PC-9 (cell line): Measurements from ENCODE around the gene PANX2. TPM values are rescaled to one million over a fixed set of nuclear protein-coding genes. Genes with fewer than 3 reads are reported as not detected.
A peak's percentile ranks its signal among the peaks of the same experiment; 100 is the strongest.

ENCODE experiments used
- BruUV-seq: library from RNA; stranded (reverse); fragments of 400-500 nt; replicated peaks from 2 replicates; lab custom pipeline; 2021; lab: Mats Ljungman, UMichigan
- CTCF ChIA-PET: fragments of 300-600 bp; sonication (Branson Sonifier 250); formaldehyde crosslinking; loops from one replicate; lab custom pipeline; 2022; ENCODE audit warnings: antibody characterized with exemption; lab: Charles Lee
- POLR2A ChIA-PET: fragments of 300-600 bp; sonication (Branson Sonifier 250); formaldehyde crosslinking; loops from one replicate; lab custom pipeline; 2022; ENCODE audit warnings: antibody characterized with exemption; ENCODE audit not compliant: unreplicated experiment; lab: Charles Lee
- DNase-seq, 2 experiments: peaks; one replicate each; pipeline versions ENCODE4 v3.0.0 to v3.0.0-alpha.2; 2015 to 2022; ENCODE audit warnings: mixed read lengths in 1 of 2
- H2AFZ ChIP-seq: fragments of 200-600 bp; sonication (generic); 2 replicates; pipeline ENCODE4 v1.8.1; 2017; ENCODE audit warnings: antibody characterized with exemption
- H3F3A ChIP-seq: fragments of 200-600 bp; sonication (generic); 2 replicates; pipeline ENCODE4 v1.8.1; 2017; ENCODE audit warnings: antibody characterized with exemption, mild to moderate bottlenecking, low read depth; ENCODE audit not compliant: insufficient read depth
- H3K27ac ChIP-seq: fragments of 200-600 bp; sonication (generic); 2 replicates; pipeline ENCODE4 v1.6.1; 2016; ENCODE audit warnings: mixed run types
- H3K27me3 ChIP-seq: fragments of 200-600 bp; sonication (generic); 2 replicates; pipeline ENCODE4 v1.6.1; 2016; ENCODE audit warnings: low read depth, mixed run types; ENCODE audit not compliant: insufficient read depth
- H3K36me3 ChIP-seq: fragments of 200-600 bp; sonication (generic); 2 replicates; pipeline ENCODE4 v1.6.1; 2016; ENCODE audit warnings: low read depth, mixed run types
- H3K4me1 ChIP-seq: fragments of 200-600 bp; sonication (generic); replicated peaks from 2 replicates; pipeline ENCODE4 v1.6.1; 2016; ENCODE audit warnings: mixed run types; ENCODE audit not compliant: insufficient read depth
- H3K4me2 ChIP-seq: fragments of 200-600 bp; sonication (generic); 2 replicates; pipeline ENCODE4 v1.6.1; 2017; ENCODE audit warnings: mixed run types
- H3K4me3 ChIP-seq: fragments of 200-600 bp; sonication (generic); 2 replicates; pipeline ENCODE4 v1.6.1; 2016; ENCODE audit warnings: mixed run types
- H3K79me2 ChIP-seq: fragments of 200-600 bp; sonication (generic); 2 replicates; pipeline ENCODE4 v1.6.1; 2017; ENCODE audit warnings: low read depth, mixed run types
- H3K9me2 ChIP-seq: fragments of 200-600 bp; sonication (generic); 2 replicates; pipeline ENCODE4 v1.8.1; 2017; ENCODE audit warnings: mild to moderate bottlenecking; ENCODE audit not compliant: insufficient read depth
- H3K9me3 ChIP-seq: fragments of 200-600 bp; sonication (generic); 2 replicates; pipeline ENCODE4 v1.8.1; 2016; ENCODE audit warnings: low read depth; ENCODE audit not compliant: insufficient read depth
- H4K20me1 ChIP-seq: fragments of 200-600 bp; sonication (generic); 2 replicates; pipeline ENCODE4 v1.8.1; 2017; ENCODE audit not compliant: insufficient read depth
- CTCF ChIP-seq: fragments of 200-600 bp; sonication (generic); conservative IDR thresholded peaks from 2 replicates; pipeline ENCODE4 v1.6.1; 2017; ENCODE audit warnings: mixed run types, antibody characterized with exemption, mild to moderate bottlenecking, moderate library complexity
- EZH2 ChIP-seq: fragments of 200-600 bp; sonication (generic); IDR thresholded peaks from 2 replicates; pipeline ENCODE4 v1.8.0; 2017; ENCODE audit warnings: antibody characterized with exemption, low read depth
- intact Hi-C: fragments of 100-400 bp; cut with micrococcal nuclease; formaldehyde crosslinking; loops from one replicate; pipeline ENCODE4 v1.10.0; 2022; ENCODE audit not compliant: unreplicated experiment
- total RNA-seq: library from RNA; stranded (reverse); gene quantifications from 2 replicates; pipeline ENCODE4 v1.2.3, GENCODE V29; 2021

Gene PANX2
- total RNA-seq, 1 experiment from 2014 or later, result 51.7 TPM

GRCh38 chr22:50148166-50148500 is 22.4 kb upstream of the PANX2 start:
- Histone ChIP-seq H3K4me3 (no peak overlapping the region), H2AFZ (no peak overlapping the region), H3F3A (peaks cover 11% of the 10 kb centered on the region), H3K79me2 (no peaks in the 10 kb centered on the region), H3K9me2 (no peaks in the 10 kb centered on the region), H3K36me3 (no peaks in the 10 kb centered on the region), H4K20me1 (no peaks in the 10 kb centered on the region), H3K9me3 (no peaks in the 10 kb centered on the region), H3K27ac (no peak overlapping the region), H3K27me3 (peaks cover 4% of the 10 kb centered on the region; the same call in 1 of the 2 replicates), H3K4me1 (no peaks in the 10 kb centered on the region), H3K4me2 (no peak overlapping the region)
- intact Hi-C loops, result loop anchor here (2.0 to 10.0 kb wide), 3 partner anchors 53 to 381 kb away; partner anchors contain the start of gene SELENOO
- no peak for DNase-seq
- no TSS peak for BruUV-seq
- TF ChIP-seq CTCF (no peak), EZH2 (no peak)
- ChIA-PET CTCF (interaction anchor here (0.7 kb wide), 2 partner anchors 68 to 96 kb away, joined by 3 to 4 read pairs; no protein-coding TSS in a partner anchor), POLR2A (no interaction called here)

DNA sequence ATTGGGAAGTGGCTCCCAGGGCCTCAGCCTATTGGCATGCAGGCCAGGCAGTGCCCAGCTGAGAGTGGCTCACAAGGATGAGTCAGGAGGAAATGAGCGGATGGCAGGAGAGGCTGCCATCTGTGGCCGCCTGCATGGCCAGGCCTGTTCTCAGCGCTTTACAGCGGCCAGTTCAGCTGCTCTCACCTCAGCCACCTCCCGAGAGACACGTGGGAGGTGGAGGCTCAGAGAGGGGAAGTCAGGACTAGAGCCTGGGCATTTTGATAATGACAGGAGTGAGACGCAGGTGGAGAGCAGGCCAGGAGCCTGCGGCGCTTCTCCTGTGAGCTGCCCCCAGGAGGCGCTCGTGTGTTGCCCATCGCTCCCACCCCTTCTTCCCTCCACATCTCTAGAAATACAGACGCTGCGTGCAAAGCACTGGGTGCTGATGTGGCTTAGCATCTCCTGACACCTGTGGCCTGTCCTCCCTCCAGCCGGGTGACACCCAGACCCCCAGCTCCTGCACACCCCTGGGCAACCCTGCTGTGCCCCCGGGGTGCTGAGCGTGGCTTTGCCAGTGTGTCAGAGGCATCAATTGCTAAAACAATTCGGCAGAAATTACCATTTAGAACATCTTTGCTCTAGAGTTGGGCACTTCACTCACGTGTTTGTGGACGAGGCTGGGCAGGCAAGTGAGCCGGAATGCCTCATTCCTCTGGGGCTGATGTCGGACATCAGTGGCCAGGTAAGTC is 21.4 kb upstream of the PANX2 start:
- Histone ChIP-seq H3K4me2 (peak overlapping the region; percentile 29), H3K79me2 (no peaks in the 10 kb centered on the region), H3K4me1 (no peaks in the 10 kb centered on the region), H3K36me3 (no peaks in the 10 kb centered on the region), H3K4me3 (no peak overlapping the region), H3K27me3 (peaks cover 4% of the 10 kb centered on the region; the same call in 1 of the 2 replicates), H3K27ac (no peak overlapping the region), H3K9me3 (no peaks in the 10 kb centered on the region), H4K20me1 (no peaks in the 10 kb centered on the region), H3F3A (peaks cover 11% of the 10 kb centered on the region), H2AFZ (no peak overlapping the region), H3K9me2 (no peaks in the 10 kb centered on the region)
- TF ChIP-seq EZH2, result no peak
- TF ChIP-seq CTCF, result peak; percentile 95
- DNase-seq, result peak; percentile 86 to 89
- POLR2A ChIA-PET, result interaction anchor here (0.6 kb wide), 1 partner anchor 231 kb away, joined by 5 read pairs; the partner anchor contains the start of genes ALG12 and CRELD2
- intact Hi-C loops, result loop anchor here (1.0 to 10.0 kb wide), 7 partner anchors 9 to 471 kb away; partner anchors contain the start of gene SELENOO
- CTCF ChIA-PET, result interaction anchor here (0.5 to 1.3 kb wide), 8 partner anchors 22 to 378 kb away, joined by 3 to 5 read pairs (median 3); partner anchors contain the start of genes PANX2 and SELENOO
- BruUV-seq, result no TSS peak

DNA sequence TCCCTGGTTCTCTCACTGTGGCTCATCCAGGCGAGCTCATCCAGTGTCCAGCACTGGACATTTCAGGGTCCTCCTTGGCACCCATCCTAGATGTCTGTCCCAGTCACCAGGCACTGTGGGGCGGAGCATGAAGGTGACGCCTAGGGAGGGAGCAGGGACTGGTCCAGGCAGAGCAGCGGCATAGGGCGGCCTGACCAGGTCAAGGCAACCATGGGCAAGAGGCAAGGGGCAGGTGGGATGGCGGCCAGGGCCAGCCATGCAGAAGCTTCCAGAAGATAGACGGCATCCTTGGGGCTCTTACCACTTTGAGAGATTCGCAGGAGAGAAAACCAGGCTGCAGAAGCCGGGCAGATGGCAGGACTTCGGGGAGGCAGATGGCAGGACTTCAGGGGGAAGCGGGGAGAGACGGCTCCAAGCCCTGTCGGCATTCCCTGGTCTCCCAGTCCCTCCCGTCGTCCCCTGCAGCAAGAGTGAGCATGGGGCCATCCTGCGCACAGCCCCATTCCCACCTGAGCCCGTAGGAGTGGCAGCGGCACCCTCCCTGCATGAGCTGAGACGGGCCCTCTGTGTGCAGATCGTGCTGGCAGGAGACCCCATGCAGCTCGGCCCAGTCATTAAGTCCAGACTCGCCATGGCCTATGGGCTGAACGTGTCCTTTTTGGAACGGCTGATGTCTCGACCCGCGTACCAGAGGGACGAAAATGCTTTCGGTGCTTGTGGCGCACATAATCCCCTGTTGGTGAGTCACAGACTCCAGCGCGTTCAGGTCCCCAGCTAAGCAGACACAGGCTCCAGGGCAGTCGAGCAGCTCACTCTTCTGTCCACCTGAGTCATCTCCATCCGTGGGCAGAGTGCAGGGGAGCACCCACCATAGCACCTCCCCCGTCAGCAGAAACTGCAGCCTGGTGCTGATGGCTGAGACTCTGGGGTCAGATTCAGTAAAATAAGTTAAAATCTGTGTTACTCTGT is 20.1 kb upstream of the PANX2 start:
- Histone ChIP-seq H3F3A (peaks cover 11% of the 10 kb centered on the region), H3K4me3 (no peak overlapping the region), H4K20me1 (no peaks in the 10 kb centered on the region), H3K36me3 (no peaks in the 10 kb centered on the region), H2AFZ (no peak overlapping the region), H3K4me1 (no peaks in the 10 kb centered on the region), H3K27ac (no peak overlapping the region), H3K27me3 (peaks cover 4% of the 10 kb centered on the region; the same call in 1 of the 2 replicates), H3K9me2 (no peaks in the 10 kb centered on the region), H3K79me2 (no peaks in the 10 kb centered on the region), H3K4me2 (no peak overlapping the region), H3K9me3 (no peaks in the 10 kb centered on the region)
- DNase-seq, result peak in 1 of 2 experiments; percentile 26
- ChIA-PET POLR2A (no interaction called here), CTCF (interaction anchor here (1.3 kb wide), 1 partner anchor 61 kb away, joined by 3 read pairs; no protein-coding TSS in a partner anchor)
- TF ChIP-seq EZH2, result no peak
- BruUV-seq, result no TSS peak
- intact Hi-C loops, result no loop called here
